Stimulated activated naive CD4-positive, alpha-beta T cell treated with Interleukin-2 at 50 U/mL for 16 hours (primary cell): ENCODE data around the gene OPRM1.

Experiments used
- DNase-seq: peaks from one replicate; lab custom pipeline; 2025; lab: John Stamatoyannopoulos, UW

Gene OPRM1

DNA sequence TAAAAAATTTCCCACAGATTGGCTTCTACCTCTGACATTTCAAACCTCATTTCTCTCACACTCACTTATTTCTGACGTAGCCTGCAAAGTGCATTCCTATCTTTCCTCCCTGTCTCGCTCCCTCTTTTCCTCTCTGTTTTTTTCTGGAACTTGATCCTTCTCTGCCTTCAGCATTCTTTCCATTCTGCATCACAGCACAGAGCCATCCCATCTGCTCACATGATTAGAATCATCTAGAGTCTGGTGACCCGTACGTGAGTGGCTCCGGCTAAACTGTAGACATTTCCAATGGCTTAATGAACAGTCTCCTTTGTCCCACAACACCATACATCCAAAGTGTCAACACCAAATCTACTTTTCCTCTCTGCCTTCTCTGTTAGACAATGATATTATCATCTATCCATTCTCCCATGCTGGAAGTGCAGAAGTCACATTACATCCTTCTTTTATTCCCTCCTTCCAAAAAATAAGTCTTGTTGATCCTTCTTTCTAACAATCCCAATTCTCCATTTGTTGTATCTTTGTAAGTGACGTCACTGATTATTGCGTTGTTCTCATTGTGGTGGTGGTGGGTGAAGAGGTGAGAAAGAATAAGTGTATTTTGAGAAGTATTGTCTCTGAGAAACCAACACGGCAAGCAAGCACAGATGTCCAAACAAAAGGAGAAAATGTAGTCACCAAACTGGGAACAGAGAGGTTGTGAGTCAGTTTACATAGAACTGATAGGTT, 41.6 kb downstream of the OPRM1 start:
- DNase-seq = no peak

DNA sequence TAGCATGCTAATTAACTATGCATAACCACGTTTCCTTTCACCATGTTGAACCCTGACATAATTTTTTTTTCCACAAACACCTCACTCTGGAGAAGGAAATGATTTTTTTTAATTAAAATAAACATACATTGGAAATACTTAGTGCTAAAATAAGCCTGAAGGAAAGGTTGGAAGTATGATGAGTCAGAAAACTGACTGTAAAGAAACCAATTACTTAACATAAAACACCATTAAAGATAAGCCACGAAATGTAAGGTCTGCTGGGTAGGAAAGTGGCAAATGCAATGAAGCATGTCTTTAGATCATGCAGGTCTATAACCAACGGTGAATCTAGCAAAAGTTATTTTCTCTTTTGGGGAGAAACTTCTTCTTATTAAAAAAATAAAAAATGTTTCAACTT, 47.5 kb downstream of the OPRM1 start:
- no peak for DNase-seq

DNA sequence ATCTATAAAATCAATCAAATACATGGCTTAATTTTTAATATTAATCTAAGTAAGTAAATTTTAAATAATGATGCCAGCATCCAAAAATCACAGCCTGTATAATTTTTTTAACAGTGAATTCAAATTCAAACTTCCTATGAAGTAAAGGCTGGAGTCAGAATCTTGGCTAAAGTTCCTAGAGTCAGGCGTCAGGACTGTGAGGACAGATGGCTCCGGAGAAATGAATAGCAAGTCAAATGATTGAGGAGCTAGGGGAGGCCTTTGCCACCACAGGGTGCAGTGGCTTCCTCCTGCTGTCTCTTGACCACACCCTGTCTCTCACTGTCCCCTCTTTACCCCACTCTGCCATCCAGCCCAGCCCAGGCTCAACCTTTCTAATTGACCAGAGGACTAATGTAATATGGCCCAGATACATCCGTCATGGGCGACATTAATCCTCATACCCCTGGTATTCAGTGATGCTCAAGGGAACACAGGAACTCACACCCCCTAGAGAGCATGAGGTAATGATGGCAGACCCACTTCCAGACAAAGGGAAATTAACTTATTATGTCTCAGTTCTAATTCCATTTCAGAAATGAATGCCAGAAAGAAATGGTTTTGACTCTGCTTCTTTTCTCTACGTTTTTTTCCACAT, 53.4 kb downstream of the OPRM1 start:
- DNase-seq = no peak

DNA sequence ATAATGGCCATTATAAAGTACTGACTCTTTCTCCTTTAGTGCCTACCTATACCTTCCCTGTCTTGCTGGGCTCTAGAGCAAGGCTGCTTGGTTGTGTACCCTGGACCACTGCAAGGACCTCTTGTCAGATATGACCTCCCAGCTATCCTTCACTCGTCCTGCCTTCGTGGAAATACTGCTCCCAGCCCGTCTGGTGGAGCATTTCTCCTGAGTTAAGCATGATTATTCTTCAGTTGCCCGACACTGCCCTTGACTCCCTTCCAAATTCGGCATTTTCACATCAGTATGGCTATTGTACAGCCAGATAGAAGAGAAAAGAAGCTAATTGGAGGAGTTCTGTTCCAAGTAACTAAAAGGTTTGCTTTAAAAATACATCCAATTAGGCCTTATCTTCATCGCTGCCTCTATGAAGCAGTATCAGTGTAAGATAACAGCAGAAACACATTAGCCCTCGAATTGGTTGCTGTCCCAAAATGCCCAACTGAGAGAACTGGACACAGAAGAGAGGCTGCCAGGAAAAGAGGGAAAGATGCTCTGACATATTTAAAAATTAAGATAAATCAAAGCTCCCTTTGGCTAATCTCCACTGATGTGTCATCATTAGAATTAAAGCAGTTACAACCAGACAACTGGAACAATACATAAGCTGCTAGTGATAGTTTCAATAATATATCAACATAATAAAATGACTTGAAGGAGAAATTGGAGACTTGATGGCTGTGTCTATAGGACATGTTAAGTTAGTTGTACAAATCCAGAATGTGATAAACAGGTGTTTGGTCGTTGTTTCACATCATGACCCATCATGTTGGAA, 54.4 kb downstream of the OPRM1 start:
- no peak for DNase-seq

DNA sequence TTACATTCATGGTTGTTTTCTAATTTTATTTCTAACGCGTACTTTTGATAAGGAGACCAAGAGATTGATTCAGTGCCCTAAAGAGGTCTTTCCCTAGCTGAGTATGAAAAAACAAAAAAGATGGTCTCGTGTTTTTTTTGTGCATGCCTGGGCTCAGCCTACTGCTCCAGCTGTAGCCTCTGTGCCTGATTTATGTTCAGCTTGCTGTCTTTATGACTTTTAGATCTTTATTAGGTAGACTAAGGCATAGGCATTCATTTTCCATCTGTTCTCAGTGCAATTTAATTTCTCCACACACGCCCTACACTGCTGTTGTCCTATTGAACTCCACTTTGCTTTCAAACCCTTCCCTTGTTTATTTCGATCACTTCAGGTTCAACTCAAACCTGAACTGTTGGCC, 56.5 kb downstream of the OPRM1 start:
- DNase-seq = no peak

DNA sequence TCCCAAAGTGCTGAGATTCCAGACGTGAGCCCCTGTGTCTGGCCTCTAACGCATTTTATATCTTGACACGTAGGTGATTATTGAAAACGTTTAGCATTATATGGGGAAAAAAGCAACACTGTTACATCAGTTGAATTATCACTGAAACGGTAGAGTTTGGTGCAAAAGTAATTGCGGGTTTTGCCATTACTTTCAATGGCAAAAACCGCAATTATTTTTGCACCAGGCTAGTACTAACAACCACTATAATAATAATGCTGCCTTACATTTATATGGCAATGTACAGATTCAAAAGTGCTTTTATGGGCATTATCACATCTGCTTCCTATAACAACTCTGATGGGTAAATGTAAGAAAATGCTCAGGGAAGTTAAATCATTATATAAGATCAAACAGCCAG, 57.3 kb downstream of the OPRM1 start:
- DNase-seq = no peak

DNA sequence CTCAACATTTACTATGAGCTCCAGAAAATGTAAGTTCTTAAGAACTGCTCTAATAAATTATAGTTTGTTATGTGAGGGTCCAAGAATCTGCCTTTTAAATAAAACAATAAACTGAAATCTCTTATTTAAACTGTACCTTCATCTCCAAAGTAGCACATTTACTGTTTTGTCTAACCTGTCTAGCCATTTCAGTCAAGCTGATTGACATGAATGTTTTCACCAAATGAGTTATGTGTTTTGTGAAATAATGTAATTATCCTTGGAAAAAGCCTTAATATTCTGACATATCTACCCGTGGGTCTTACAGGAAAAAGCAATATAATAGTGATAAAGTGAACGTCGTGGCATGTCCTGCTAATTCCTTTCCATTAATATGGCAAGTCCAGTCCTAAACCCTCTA, 57.8 kb downstream of the OPRM1 start:
- no peak for DNase-seq

DNA sequence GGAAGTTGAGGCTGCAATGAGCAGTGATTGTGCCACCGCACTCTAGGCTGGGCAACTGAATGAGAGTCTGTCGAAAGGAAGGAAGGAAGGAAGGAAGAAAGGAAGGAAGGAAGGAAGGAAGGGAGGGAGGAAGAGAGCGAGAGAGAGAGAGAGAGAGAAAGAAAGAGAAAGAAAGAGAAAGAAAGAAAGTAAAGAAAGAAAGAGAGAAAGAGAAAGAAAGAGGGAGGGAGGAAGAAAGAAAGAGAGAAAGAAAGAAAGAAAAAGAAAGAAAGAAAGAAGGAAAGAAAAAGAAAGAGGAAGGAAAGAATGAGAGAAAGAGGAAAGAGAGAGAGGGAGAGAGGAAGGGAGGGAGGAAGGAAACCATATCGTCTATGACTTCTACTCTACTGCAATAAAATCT, 60.2 kb downstream of the OPRM1 start:
- no peak for DNase-seq

DNA sequence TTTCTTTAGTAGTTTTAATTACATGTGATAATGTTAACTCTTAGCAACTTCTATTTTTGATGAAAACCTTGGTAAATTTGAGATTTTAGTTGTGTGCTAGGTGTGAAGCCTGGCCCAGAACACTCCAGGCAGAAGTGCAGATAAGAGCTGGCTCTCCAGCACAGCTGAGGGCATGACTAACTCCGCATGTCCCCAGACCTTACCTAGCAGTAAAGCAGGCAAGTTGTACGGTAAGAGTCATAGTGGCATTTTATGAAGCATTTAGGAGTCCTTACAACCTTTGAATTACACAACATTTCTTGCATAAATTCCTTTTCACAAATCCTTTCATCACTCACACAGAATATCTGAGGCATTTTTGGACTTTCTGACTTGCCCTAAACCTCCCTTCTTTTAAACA, 67.2 kb downstream of the OPRM1 start:
- no peak for DNase-seq

DNA sequence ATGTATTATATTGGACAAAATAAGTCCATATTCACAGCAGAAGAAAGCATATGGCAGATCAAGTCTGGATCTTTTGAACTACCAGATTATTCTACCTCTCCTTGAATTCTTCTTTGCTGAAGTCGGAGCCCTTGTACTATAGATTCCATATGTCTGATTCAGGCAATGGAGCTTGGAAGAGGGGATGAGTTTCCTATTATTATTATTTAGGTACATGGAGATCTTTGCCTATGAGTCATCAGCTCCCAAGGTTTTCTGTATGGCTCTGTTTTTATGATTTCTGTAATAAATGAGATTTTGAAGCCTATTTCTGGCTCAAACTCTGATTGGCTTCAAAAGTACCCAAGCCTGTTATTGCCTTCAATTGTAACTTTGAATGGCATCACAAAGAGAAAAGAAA, 72.0 kb downstream of the OPRM1 start:
- DNase-seq = no peak

DNA sequence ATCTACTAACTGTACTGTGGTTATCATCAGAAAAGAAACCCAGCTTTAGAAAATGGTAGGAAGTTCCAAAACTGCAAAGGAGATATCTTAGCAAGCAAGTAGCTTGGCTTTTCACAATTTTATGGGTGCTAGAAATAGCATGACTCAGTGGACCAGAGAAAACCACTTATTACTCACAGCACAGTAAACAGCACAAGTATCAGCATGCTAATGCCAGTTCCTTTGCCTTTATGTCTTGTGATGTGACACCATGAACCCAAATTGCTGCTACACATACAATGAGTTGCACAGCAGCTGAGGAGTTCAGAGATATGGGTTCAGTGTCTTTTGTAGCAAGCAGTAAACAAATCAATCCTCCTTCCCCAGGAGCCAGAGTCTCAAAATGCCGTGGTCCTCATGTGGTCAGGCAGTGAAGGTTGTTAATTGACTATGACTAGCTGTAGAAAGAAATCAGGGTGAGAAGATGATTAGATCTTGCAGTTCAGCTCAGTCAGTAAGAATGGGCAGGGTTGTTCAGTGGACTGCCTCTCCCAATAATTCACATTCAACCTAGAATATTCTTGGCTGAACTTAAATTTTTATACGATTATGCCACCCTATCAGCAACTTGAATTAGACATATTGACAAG, 73.3 kb downstream of the OPRM1 start:
- no peak for DNase-seq

DNA sequence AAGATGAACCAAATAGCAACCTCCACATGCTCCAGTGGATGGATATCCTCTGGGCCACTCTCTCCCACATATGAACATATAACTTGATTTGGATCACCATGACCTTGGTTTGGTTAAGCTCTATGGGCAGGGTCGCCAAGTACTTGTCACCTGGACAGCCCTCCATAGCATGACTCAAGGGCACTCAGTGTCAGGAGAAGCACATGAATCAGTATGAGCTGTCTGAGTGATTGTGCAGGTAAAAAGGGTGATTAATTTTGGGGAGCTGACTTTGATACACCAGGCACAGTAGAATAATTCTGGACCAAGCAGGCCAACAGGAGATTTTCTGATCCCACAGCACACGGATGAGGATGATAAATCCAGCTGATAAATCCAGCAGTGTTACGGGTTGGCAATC, 74.4 kb downstream of the OPRM1 start:
- DNase-seq = no peak

DNA sequence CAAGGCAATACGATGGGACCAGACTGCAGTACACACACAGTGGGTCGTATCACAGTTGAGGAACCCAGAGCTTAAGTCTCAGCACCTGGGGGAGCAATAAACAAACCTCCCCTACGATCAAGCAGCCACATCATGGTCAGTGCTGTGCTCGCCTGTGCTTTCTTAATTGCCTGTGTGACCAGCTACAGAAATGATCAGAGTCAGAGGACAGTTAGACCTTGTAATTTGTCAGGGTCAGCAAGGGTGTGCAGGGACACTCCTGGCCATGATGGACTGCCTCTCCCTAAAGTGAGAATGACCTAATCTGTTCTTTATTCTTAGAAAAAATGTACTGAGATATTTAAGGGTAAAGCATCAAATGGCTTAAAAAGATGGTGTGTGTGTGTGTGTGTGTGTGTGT, 78.4 kb downstream of the OPRM1 start:
- DNase-seq = no peak

DNA sequence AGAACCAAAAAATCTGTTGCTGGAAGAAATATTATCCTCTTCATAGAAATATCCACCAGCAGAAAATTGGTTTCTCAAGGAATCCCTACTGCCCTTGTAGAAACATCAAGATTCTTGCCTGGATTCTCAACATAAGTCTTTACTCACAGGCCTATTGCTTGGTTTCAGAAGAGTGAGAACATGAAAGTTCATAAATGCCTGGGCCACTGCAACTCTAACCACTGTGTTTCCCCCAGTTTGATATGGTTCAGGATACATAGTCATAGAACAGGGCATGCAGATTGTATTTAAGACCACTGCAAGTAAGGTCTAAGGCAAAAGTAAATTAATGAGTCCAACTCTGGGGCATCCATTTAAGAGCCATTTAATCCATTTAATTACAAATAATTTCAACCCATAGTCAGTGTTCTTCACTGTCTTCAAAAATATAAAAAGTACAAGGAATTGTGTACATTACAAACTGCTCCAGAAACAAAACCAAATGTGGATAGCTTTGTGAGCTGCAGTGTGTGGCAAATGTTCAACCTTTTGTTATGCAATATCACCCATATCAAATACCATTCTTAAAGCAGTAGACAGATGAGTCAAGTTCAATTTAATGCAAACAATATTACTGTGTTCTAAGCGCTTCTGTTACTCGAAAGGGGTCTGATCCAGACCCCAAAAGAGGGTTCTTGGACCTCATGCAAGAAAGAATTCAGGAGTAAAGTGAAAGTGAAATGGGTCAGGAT, 83.3 kb downstream of the OPRM1 start:
- DNase-seq = no peak

DNA sequence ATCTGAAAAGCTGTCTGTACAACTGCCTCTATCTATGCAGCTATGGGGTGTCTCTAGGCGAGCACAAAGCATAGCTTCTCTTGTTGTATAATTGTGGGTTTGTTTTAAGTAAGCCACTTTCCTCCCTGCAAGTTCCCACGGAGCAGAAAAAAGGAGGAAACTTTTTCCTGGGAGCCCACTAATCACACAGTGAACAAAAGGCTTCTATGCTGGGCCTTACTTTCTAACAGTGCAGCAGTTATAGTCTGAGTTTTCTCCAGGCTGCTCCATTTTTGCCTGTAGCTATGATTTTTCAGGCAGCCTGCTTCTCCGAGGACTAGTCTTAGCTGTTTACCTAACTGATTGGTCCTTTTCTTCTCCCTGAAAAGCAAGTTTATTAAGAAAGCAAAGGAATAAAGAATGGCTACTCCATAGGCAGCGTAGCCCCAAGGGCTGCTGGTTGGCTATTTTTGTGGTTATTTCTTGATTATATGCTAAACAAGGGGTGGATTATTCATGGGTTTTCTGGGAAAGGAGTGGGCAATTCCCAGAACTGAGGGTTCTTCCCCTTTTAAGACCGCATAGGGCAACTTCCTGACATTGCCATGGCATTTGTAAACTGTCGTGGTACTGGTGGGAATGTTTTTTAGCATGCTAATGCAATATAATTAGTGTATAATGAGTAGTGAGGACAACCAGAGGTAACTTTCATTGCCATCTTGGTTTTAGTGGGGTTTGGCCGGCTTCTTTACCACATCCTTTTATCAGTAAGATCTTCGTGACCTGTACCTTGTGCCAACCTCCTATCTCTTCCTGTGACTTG, 84.3 kb downstream of the OPRM1 start:
- DNase-seq = no peak

DNA sequence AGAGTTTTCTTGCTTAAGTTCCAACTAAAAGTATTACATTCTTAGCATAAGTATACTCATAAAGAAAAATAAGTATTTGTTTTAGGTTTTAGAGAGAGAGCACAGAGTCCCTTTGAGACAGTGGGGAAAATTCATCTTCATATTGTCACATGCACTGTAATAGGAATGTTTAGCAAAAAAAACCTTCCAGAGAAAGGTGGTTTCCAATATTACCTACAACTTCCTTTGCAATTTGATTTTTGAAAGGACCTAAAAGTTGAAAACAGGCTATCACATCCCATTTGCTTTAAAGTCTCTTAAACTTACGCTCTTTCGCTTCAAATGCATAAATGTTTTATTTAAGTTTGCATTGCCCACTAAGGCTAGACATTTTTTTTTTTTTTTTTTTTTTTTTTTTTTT, 86.4 kb downstream of the OPRM1 start:
- DNase-seq = no peak

DNA sequence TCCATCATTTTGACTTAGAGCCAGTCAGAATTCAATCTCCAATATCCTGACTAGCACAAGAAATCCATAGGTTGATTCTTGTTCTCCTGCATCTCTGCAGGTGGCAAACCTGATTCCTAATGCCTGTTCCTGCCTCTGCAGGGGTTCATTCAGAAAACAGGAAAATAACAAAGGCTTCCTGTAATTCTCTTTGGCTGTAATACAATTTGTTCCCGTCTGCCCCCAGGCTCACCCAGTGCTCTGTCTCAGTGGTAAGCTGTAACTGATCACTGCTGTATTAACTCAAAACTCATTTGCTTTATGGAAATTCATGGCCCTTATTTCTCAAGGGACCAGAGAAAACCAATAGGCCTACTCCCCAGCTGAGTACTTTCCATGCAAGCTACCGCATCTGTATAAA, 88.6 kb downstream of the OPRM1 start:
- DNase-seq = no peak

DNA sequence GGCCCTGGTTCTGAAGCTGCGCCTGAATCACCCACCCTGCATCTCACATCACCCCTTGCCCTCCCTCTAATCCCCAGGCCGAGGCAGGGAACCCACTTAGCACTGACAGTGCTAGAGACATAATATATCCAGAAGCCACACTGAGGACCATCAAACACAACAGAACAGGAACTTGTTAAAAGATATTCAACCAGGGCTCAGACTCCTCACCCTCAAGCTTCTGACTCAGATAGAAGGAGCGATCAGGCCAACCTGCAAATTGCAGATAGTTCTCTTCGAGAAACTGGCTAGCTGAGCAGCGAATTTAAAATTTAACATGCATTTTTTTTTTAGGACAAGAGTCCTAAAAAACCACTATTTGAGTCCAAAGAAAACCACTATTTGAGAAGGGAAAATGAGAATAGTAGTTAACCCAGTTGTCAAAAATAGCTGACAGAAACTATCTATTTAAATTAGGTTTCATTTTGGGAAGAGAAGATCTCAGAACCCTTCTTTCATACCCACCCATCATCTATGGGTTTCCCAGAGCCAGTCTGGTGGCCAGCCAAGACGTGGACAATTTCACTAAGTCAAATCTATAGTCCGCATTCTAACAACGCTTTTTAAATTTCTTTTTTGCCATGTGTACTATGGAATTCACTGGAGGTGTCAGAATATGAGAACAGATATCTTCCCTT, 95.6 kb downstream of the OPRM1 start:
- DNase-seq = no peak

DNA sequence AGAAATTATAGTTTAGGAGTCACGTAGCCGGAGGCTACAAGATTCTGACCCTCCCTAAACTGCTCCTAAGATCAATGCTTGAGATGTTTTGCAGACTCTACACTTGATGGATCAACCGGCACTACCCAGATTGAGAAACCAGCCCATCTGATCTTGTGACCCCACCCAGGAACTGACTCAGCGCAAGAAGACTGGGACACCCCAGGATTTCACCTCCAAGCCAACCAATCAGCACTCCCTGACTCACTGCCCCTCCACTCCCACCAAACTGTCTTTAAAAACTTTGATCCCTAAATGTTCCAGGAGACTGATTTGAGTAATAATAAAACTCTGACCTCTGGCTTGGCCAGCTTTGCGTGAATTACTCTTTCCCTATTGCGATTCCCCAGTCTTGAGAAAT, 99.8 kb downstream of the OPRM1 start:
- no peak for DNase-seq

DNA sequence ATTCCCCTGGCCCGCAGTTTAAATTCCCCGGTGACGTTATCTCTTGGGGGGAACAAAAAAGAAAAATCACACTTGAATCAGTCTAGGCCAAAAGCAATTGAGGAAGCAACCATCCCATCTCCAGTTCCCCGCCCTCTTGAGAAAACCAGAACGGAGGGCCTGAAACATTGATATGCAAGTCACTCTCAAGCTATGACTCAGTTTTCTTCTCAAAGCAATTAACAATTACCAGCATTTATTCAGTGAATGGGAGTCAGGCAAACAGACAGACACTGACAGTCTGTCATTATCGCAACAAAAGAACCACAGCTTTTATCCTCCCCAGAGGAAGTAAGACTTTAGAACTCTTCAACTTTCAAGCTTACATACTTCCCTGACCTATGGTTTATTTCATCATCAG, 100.9 kb downstream of the OPRM1 start:
- DNase-seq = no peak

DNA sequence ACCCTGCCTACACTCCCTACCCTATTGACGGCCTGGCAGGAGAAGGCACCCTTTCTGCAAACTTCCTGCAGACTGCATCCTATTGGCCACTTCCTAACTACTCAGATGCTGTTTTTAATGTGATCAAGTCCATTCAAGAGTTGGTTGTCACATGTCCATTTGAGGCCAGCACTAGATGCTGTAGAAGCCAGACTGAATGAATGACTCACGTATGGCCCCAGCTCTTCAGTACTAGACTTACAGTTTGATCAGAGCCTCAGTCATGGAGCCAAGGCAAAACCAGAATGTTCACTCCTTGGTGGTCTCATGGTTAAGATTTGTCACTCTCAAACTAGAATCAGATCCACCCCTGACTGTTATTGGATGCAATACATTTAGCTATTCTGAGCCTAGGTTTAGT, 101.7 kb downstream of the OPRM1 start:
- DNase-seq = no peak
